Fibroblast of pulmonary artery (primary cell): Measurements from ENCODE around the gene MAN1A1.

ENCODE experiments used
- DNase-seq: peaks from one replicate; pipeline ENCODE4 v3.0.0-alpha.2; 2010; ENCODE audit warnings: low read depth
- H3K4me3 ChIP-seq: replicated peaks from 2 replicates; pipeline ENCODE4 v1.5.1; 2011; ENCODE audit warnings: low read depth, mild to moderate bottlenecking, control low read depth, low read length, moderate library complexity
- CTCF ChIP-seq: IDR thresholded peaks from 2 replicates; pipeline ENCODE4 v1.5.1; 2011; ENCODE audit warnings: mild to moderate bottlenecking, control low read depth, low read length, inconsistent platforms; ENCODE audit errors: missing control alignments

MAN1A1 gene

GRCh38 chr6:119231394-119231793, 118.2 kb downstream of the MAN1A1 start:
- H3K4me3 ChIP-seq: no peak overlapping the region
- no peak for TF ChIP-seq CTCF

DNA sequence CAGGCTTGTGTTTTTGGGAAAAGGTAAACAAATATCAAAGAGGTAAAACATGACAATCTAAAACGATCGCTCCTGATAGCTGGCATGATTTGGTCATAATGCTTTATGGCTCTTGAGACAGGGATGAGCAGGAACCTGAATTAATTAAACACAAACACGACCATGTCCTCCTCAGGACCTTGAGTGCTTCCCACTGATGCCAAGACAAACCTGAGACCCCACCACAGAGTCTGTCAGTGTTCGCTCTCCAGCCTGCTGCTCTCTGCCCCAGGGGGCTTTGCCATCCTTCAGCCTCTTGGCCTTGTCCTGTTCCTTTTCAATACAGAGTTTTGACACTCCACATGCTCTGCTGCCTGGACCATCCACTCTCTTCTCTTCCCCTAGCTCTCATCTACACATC, 119.4 kb downstream of the MAN1A1 start:
- H3K4me3 ChIP-seq: no peak overlapping the region
- no peak for DNase-seq
- TF ChIP-seq CTCF: no peak

More at GRCh38 chr6:119231394-119231793, 118.2 kb downstream of the MAN1A1 start:
- DNase-seq: no peak

- TF ChIP-seq CTCF: no peak
- H3K4me3 ChIP-seq: no peak overlapping the region
- no peak for DNase-seq
Measured at GRCh38 chr6:119227377-119227776, 122.2 kb downstream of the MAN1A1 start.

DNA sequence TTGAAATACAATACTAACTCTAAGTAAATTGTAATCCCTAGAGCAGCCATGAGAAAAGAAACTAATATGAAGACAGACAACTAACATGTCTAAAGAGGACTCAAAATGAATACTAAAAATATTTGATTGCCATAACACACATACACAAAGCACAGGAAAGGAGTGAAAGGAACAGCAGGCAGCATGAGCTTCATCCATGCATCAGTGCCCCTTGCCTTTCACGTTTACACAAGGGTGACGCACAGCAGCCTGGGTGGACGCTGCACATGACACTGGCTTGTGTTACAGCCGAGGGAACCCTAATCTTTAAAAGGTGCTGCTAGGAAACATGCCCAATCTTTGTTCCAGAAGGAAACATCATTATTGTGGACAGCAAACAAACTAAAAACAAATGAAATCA, 123.5 kb downstream of the MAN1A1 start:
- H3K4me3 ChIP-seq: no peak overlapping the region
- TF ChIP-seq CTCF: no peak
- no peak for DNase-seq

- no peak overlapping the region for H3K4me3 ChIP-seq
- DNase-seq: no peak
- no peak for TF ChIP-seq CTCF
Measured at GRCh38 chr6:119224095-119224701, 125.4 kb downstream of the MAN1A1 start.

- H3K4me3 ChIP-seq: no peak overlapping the region
- no peak for DNase-seq
- no peak for TF ChIP-seq CTCF
Measured at GRCh38 chr6:119220452-119220851, 129.1 kb downstream of the MAN1A1 start.

- TF ChIP-seq CTCF: no peak
- H3K4me3 ChIP-seq: no peak overlapping the region
- DNase-seq: no peak
Measured at GRCh38 chr6:119218548-119218947, 131.0 kb downstream of the MAN1A1 start.
